Ishikawa (cell line): ENCODE results near the gene SEC63.

Experiments used
- CEBPB ChIP-seq: IDR thresholded peaks from 2 replicates; pipeline ENCODE4 v1.6.1; 2012
- EGR1 ChIP-seq: IDR thresholded peaks from 2 replicates; pipeline ENCODE4 v1.6.1; 2012
- EP300 ChIP-seq: IDR thresholded peaks from 2 replicates; pipeline ENCODE4 v1.6.1; 2012; ENCODE audit warnings: borderline replicate concordance
- FOXM1 ChIP-seq: IDR thresholded peaks from 2 replicates; pipeline ENCODE4 v1.6.1; 2012; ENCODE audit warnings: low read depth, borderline replicate concordance
- MAX ChIP-seq: IDR thresholded peaks from 2 replicates; pipeline ENCODE4 v1.6.1; 2012
- NFIC ChIP-seq: IDR thresholded peaks from 2 replicates; pipeline ENCODE4 v1.6.1; 2012
- RAD21 ChIP-seq: IDR thresholded peaks from 2 replicates; pipeline ENCODE4 v1.6.1; 2012; ENCODE audit warnings: low read depth
- REST ChIP-seq: IDR thresholded peaks from 2 replicates; pipeline ENCODE4 v1.6.1; 2012; ENCODE audit warnings: low read depth, mild to moderate bottlenecking
- TAF1 ChIP-seq: IDR thresholded peaks from 2 replicates; pipeline ENCODE4 v1.6.1; 2012; ENCODE audit warnings: low read depth, mild to moderate bottlenecking
- USF1 ChIP-seq: IDR thresholded peaks from 2 replicates; pipeline ENCODE4 v1.6.1; 2012
- YY1 ChIP-seq: IDR thresholded peaks from 2 replicates; pipeline ENCODE4 v1.6.1; 2012; ENCODE audit warnings: low read depth
- ZBTB7A ChIP-seq: IDR thresholded peaks from 2 replicates; pipeline ENCODE4 v1.6.1; 2012; ENCODE audit warnings: low read depth

GRCh38 chr6:107894809-107895396 lies 63.1 kb downstream of the SEC63 start:
- no peak for TF ChIP-seq EGR1
- no peak for TF ChIP-seq TAF1
- TF ChIP-seq CEBPB: no peak
- no peak for TF ChIP-seq REST
- TF ChIP-seq MAX: no peak
- TF ChIP-seq ZBTB7A: no peak
- TF ChIP-seq EP300: no peak
- no peak for TF ChIP-seq USF1
- no peak for TF ChIP-seq FOXM1
- no peak for TF ChIP-seq RAD21
- no peak for TF ChIP-seq NFIC
- TF ChIP-seq YY1: no peak
